GM12878 (cell line): ENCODE results near the gene ZNF583. TPM values are rescaled to one million over a fixed set of nuclear protein-coding genes. Genes with fewer than 3 reads are reported as not detected.

Source experiments
- ATAC-seq: fragments of 200-7000 bp; cut with Tn5 transposase; 3 replicates; pipeline ENCODE4 v1.9.1; 2020; ENCODE audit warnings: mild to moderate bottlenecking, moderate library complexity
- BruUV-seq: library from RNA; stranded (reverse); fragments of 400-500 nt; replicated peaks from 2 replicates; lab custom pipeline; 2021; lab: Mats Ljungman, UMichigan
- CTCF ChIA-PET: fragments of 300-600 bp; sonication (Branson Sonifier 250); formaldehyde crosslinking; extraction: SDS; loops from one replicate; lab custom pipeline; 2021; ENCODE audit warnings: inconsistent platforms; lab: Yijun Ruan, JAX
- POLR2A ChIA-PET: fragments of 350-600 bp; formaldehyde crosslinking; extraction: SDS; loops from one replicate; lab custom pipeline; 2021; ENCODE audit warnings: inconsistent platforms; lab: Charles Lee
- RAD21 ChIA-PET: fragments of 300-600 bp; sonication (Branson Sonifier 250); formaldehyde crosslinking; loops from one replicate; lab custom pipeline; 2023; ENCODE audit warnings: antibody characterized with exemption; ENCODE audit not compliant: unreplicated experiment; lab: Charles Lee
- SMC1A ChIA-PET: fragments of 300-600 bp; sonication (Branson Sonifier 250); formaldehyde crosslinking; loops from one replicate; lab custom pipeline; 2023; ENCODE audit not compliant: unreplicated experiment, uncharacterized antibody; lab: Charles Lee
- DNase-seq: peaks from one replicate; pipeline ENCODE4 v3.0.0-alpha.2; 2011; ENCODE audit warnings: low read depth, low spot score
- FAIRE-seq: peaks from 3 replicates; lab custom pipeline; 2011; peaks lifted over from hg19 to GRCh38; lab: Jason Lieb, UNC
- H2AFZ ChIP-seq: 2 replicates; pipeline ENCODE4 v1.6.0; 2011; ENCODE audit warnings: low read depth, low read length, control low read depth; ENCODE audit not compliant: control insufficient read depth
- H3K27ac ChIP-seq: 2 replicates; pipeline ENCODE4 v1.5.1; 2011; ENCODE audit warnings: control low read depth; ENCODE audit not compliant: control insufficient read depth, insufficient read depth
- H3K27me3 ChIP-seq, 2 experiments: replicated peaks in 1 of 2; 2 replicates each; pipeline versions ENCODE4 v1.6.0 to v1.6.1; 2011; ENCODE audit warnings: low read length in 1 of 2; ENCODE audit not compliant: control insufficient read depth in 2 of 2, insufficient read depth in 2 of 2
- H3K36me3 ChIP-seq, 2 experiments: 2 replicates each; pipeline ENCODE4 v1.5.1; 2011; ENCODE audit warnings: low read length in 1 of 2; ENCODE audit not compliant: control insufficient read depth in 2 of 2, insufficient read depth in 2 of 2
- H3K4me1 ChIP-seq: 2 replicates; pipeline ENCODE4 v1.6.1; 2011; ENCODE audit warnings: mild to moderate bottlenecking, low read length, moderate library complexity, mixed read lengths; ENCODE audit not compliant: control insufficient read depth, insufficient read depth
- H3K4me2 ChIP-seq: 2 replicates; pipeline ENCODE4 v1.6.0; 2011; ENCODE audit warnings: control low read depth; ENCODE audit not compliant: control insufficient read depth, insufficient read depth
- H3K4me3 ChIP-seq: fragments of 200-600 bp; sonication (generic); 2 replicates; pipeline ENCODE4 v1.5.1; 2016
- H3K79me2 ChIP-seq: 2 replicates; pipeline ENCODE4 v1.6.0; 2011; ENCODE audit warnings: low read length; ENCODE audit not compliant: control insufficient read depth, insufficient read depth
- H3K9ac ChIP-seq: 2 replicates; pipeline ENCODE4 v1.8.0; 2011; ENCODE audit warnings: low read length, control low read depth, mixed read lengths; ENCODE audit not compliant: control insufficient read depth, insufficient read depth
- H3K9me3 ChIP-seq: replicated peaks from 3 replicates; pipeline ENCODE4 v1.5.1; 2011; ENCODE audit warnings: mild to moderate bottlenecking, low read length; ENCODE audit not compliant: control insufficient read depth, insufficient read depth
- H4K20me1 ChIP-seq: 2 replicates; pipeline ENCODE4 v1.6.0; 2011; ENCODE audit not compliant: control insufficient read depth, insufficient read depth
- CBX5 ChIP-seq: sonication (generic); IDR thresholded peaks from 2 replicates; pipeline ENCODE4 v1.6.1; 2016; ENCODE audit warnings: low read depth, moderate library complexity, mild to moderate bottlenecking, inconsistent platforms
- ELK1 ChIP-seq: IDR thresholded peaks from 2 replicates; pipeline ENCODE4 v1.6.1; 2012; ENCODE audit warnings: low read depth, low read length, improper control_type of control experiment
- SREBF2 ChIP-seq: IDR thresholded peaks from 2 replicates; pipeline ENCODE4 v1.6.1; 2012; ENCODE audit warnings: mild to moderate bottlenecking, low read length
- STAT1 ChIP-seq: fragments of 450-650 bp; conservative IDR thresholded peaks from 2 replicates; pipeline ENCODE4 v1.6.1; 2014; ENCODE audit warnings: antibody characterized with exemption, mild to moderate bottlenecking
- ZNF217 ChIP-seq: fragments of 450-650 bp; IDR thresholded peaks from 2 replicates; pipeline ENCODE4 v1.6.1; 2017; ENCODE audit warnings: antibody characterized with exemption, mild to moderate bottlenecking
- WGBS: methylation state at CpG from one replicate; pipeline ENCODE4 v1.1.6; 2016; ENCODE audit warnings: low lambda C conversion rate; ENCODE audit not compliant: insufficient replicate concordance, insufficient coverage; ENCODE audit errors: missing lambda C conversion rate; 5-methylcytosine and 5-hydroxymethylcytosine counted together
- in situ Hi-C: fragments of 300-500 bp; cut with MboI; formaldehyde crosslinking; loops from 9 replicates; pipeline ENCODE4 v1.14.3; 2018; ENCODE audit warnings: mixed read lengths
- intact Hi-C: fragments of 100-400 bp; cut with micrococcal nuclease; formaldehyde crosslinking; loops from one replicate; pipeline ENCODE4 v1.14.2; 2022; ENCODE audit not compliant: unreplicated experiment
- polyA plus RNA-seq, 11 experiments: library from polyadenylated mRNA; depleted of rRNA in 4 of 11; unstranded in 6 of 11; stranded (reverse) in 5 of 11; fragments of >200 nt; fragmentation: Nextera tagmentation in 4 of 11; fragmentation: Illumina TruSeq in 1 of 11; extraction: Ambion mirVana in 4 of 11; extraction: Trizol in 1 of 11; gene quantifications; 1 replicate in 1 of 11; 2 replicates in 10 of 11; pipeline versions ENCODE4 v1.2.1 to v1.2.3, GENCODE V29; 2011 to 2016; ENCODE audit warnings: inconsistent platforms in 2 of 11, missing spikeins in 2 of 11, low read depth in 1 of 11
- total RNA-seq, 4 experiments: library from RNA; depleted of rRNA in 3 of 4; stranded (reverse); fragments of >200 nt in 3 of 4; fragmentation: Illumina TruSeq in 1 of 4; extraction: Trizol in 1 of 4; gene quantifications; 2 replicates each; pipeline versions ENCODE4 v1.2.1 to v1.2.3, GENCODE V29; 2013 to 2021
- TF ChIP-seq, protein P1 (sequence below): IDR thresholded peaks from 2 replicates; pipeline ENCODE4 v1.6.1; 2011; ENCODE audit warnings: borderline replicate concordance, low read depth, mild to moderate bottlenecking, moderate library complexity, mixed read lengths, low read length; ENCODE audit not compliant: insufficient read depth; ENCODE audit errors: extremely low read length
- TF ChIP-seq, protein P2 (sequence below): IDR thresholded peaks from 2 replicates; pipeline ENCODE4 v1.6.1; 2012; ENCODE audit warnings: low read length, inconsistent platforms

The ZNF583 gene
- total and polyA plus RNA-seq, 10 of the 15 experiments (the other 5 are each of a cell fraction or from before 2014, with no cell fraction given) = 0.40 to 3.1 (median 1.4) TPM

DNA sequence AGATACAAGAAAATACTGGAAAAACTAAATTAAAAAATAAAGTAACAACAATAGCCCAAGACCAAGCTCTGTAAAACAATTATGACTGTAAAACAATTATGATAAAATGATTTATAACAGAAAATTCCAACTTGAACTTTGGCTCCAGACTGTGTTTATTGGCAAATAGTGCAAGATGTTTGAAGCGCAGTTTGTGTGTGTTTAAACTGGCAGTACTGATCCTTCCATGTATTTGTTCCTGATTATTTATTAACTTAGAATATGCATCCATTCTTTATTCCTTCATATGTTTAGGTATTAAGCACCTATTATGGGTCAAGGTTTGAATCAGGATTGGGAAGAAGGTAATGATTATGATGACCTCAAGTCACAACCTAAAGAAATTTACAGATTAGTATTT is 48.6 kb upstream of the ZNF583 start:
- H3K27me3 ChIP-seq = no peaks in the 10 kb centered on the region
- ATAC-seq = no peak
- no peak overlapping the region for H3K9ac ChIP-seq
- H3K79me2 ChIP-seq = no peaks in the 10 kb centered on the region
- no peak overlapping the region for H3K4me3 ChIP-seq
- BruUV-seq = no TSS peak
- CTCF ChIA-PET = no interaction called here
- FAIRE-seq = no peak
- no peaks in the 10 kb centered on the region for H3K4me1 ChIP-seq
- intact Hi-C loops (no loop called here), in situ Hi-C loops (no loop called here)
- 47% methylated on average over 1 of the region's 1 CpG for WGBS
- TF ChIP-seq STAT1 (no peak), ELK1 (no peak), ZNF217 (no peak), SREBF2 (no peak), CBX5 (no peak)
- TF ChIP-seq, protein P1, sequence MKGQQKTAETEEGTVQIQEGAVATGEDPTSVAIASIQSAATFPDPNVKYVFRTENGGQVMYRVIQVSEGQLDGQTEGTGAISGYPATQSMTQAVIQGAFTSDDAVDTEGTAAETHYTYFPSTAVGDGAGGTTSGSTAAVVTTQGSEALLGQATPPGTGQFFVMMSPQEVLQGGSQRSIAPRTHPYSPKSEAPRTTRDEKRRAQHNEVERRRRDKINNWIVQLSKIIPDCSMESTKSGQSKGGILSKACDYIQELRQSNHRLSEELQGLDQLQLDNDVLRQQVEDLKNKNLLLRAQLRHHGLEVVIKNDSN = no peak
- TF ChIP-seq, protein P2, sequence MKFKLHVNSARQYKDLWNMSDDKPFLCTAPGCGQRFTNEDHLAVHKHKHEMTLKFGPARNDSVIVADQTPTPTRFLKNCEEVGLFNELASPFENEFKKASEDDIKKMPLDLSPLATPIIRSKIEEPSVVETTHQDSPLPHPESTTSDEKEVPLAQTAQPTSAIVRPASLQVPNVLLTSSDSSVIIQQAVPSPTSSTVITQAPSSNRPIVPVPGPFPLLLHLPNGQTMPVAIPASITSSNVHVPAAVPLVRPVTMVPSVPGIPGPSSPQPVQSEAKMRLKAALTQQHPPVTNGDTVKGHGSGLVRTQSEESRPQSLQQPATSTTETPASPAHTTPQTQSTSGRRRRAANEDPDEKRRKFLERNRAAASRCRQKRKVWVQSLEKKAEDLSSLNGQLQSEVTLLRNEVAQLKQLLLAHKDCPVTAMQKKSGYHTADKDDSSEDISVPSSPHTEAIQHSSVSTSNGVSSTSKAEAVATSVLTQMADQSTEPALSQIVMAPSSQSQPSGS = no peak
- no peaks in the 10 kb centered on the region; the same call in 2 of the 3 replicates for H3K9me3 ChIP-seq
- H3K27ac ChIP-seq = no peak overlapping the region
- no peaks in the 10 kb centered on the region for H3K36me3 ChIP-seq
- POLR2A ChIA-PET = interaction anchor here (1.3 kb wide), 1 partner anchor 9 kb away, joined by 3 read pairs; no protein-coding TSS in a partner anchor
- no peak for DNase-seq
- RAD21 ChIA-PET = no interaction called here
- no peak overlapping the region for H2AFZ ChIP-seq
- no peaks in the 10 kb centered on the region for H4K20me1 ChIP-seq
- SMC1A ChIA-PET = no interaction called here
- H3K4me2 ChIP-seq = no peak overlapping the region
